ENCODE data around the gene CSF1.
"Not testable (repeated sequence)": the region's sequence is repeated elsewhere in the genome, so short reads cannot be mapped to it uniquely, and the experiment has no call there.

Gene CSF1

DNA sequence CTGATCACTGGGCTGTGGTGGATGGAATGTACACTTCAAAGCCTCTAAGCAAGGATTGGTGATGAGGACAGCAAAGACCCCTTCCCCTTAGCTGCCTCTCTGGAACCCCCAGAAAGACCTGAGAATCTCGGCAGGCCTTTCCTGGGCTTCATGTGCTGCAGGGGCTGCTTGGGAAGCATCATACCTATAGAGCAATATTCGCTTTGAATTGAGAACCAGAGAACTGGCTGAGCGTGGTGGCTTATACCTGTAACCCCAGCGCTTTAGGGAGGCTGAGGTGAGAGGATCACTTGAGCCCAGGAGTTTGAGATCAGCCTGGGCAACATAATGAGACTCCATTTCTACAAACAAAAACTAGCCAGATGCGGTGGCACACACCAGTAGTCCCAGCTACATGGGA lies 22.0 kb downstream of the CSF1 start:
- in situ Hi-C loops (cut with MboI; ENCODE audit: low sequenced_read_pairs): loop anchor here (5.0 kb wide), 1 partner anchor 45 kb away; no protein-coding TSS in a partner anchor

DNA sequence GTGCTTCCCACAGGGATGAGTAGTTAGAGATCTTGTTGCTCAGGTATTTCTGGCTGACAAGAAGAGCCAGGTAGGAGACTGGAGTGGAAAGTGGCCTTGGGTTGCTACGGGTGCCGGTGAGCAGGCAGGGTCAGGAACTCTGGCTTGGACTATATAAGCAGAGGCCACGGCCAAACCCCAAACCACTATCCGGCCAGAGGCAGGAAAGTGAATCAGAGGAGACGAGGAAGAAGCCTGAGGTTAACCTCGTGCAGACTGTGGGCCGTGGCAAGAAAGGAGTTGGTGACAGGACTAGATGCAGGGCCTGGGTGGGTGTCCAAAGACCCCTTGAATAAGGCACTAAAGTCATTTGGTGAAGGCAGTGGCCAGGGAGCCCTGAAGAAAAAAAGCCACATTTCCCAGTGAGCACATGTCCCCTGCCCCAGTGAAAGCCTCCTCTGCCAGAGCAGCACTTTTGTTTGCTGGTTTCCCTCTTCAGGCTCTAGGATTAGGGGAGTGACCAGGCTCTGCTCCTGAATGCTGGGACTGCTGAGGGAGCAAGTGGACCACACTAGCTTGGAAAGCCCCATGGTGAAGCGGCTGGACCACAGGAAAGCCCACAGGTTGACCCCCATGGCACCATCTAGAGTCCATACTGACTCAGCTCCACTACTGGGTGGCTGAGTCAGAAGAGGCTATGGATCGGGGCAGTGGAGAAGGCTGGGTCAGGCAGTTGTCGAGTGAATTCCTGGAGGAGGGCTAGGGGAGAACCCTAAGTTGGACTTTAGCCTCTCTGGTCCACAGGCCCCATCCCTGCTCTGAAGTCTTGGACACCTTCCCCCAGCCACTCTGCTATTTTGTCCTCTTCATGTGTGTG lies 23.4 kb downstream of the CSF1 start:
- in situ Hi-C loops (cut with MboI; ENCODE audit: low sequenced_read_pairs): loop anchor here (5.0 kb wide), 1 partner anchor 43 kb away; no protein-coding TSS in a partner anchor

DNA sequence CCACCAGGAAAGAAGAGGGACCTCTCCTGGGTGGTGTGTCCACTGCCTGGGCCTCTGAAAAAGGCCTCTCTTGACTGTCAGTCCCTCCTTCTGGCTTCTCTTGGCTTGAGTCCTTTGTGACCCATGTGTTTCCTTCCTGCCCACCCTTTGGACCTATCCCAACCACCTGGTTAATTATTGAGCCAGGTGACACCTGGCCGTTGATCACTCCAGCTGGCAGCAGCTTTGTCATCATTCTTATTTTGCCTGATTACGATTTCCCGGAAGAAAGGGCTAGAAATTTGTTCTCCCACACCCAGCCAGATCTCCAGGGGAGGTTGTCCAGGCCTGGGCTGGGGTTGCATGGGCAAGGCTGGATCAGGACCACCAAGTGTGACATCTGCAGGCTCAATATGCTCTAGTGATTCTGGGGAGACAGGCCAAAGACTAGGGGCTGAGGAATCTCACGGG lies 24.8 kb downstream of the CSF1 start:
- in situ Hi-C loops (cut with MboI; ENCODE audit: low sequenced_read_pairs): no loop called here

GRCh38 chr1:109937738-109938137 lies 27.1 kb downstream of the CSF1 start:
- in situ Hi-C loops (cut with MboI; ENCODE audit: low sequenced_read_pairs): no loop called here

GRCh38 chr1:109938556-109938955 lies 27.9 kb downstream of the CSF1 start:
- in situ Hi-C loops (cut with MboI; ENCODE audit: low sequenced_read_pairs): no loop called here

DNA sequence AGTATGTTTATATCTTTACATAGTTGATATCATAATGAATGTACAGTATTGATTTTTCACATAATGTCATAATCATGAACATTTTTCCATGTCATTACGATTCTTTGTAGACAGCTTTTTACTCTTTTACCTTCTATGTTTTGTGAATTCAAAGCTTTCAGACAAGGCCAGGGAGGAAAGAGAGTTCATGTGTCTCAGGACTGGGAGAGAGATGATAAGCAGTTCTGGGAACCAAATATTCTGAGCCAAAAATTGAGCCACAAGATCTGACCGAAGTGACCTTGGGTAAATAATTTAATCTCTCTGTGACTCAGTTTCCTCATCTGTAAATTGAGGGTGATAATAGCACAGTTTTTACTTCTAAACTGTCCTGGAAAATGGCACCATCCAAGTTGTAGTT lies 31.8 kb downstream of the CSF1 start:
- in situ Hi-C loops (cut with MboI; ENCODE audit: low sequenced_read_pairs): no loop called here

DNA sequence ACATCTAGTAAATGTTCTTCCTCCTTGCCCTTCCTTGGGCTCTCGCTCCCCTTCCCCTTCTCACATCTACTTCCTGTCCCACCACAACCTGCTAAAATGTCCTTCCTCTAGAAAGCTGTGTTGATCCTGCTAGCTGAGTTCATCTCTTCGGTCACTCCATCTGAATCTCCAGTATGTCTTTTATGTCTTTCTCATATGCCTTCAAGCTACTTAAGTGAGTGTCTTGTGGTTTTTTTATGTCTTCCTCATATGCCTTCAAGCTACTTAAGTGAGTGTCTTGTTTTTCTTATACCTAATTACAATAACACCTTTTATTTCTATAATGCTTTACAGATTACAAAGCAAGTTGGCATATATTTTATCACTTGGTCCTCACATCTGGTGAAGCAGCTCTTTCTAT lies 33.9 kb downstream of the CSF1 start:
- in situ Hi-C loops (cut with MboI; ENCODE audit: low sequenced_read_pairs): no loop called here

DNA sequence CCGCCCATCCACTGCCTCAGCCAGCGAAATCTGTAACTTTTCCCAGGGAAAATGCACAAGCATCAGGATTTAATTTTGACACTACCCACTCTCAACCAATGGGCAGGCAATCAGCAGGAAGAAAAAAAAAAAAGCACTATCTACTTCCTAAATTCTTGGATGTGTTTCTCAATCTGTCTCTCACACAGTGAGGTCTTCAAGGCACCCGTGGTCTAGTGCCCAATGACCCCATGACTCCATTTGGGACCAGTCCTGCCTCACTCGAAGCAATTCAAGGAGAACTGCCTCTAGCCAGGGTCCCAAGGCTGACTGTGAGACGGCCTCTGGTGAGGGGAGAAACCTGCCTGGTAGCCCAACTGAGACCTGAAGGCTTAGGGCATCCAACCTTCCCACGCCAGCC lies 35.9 kb downstream of the CSF1 start:
- in situ Hi-C loops (cut with MboI; ENCODE audit: low sequenced_read_pairs): no loop called here

DNA sequence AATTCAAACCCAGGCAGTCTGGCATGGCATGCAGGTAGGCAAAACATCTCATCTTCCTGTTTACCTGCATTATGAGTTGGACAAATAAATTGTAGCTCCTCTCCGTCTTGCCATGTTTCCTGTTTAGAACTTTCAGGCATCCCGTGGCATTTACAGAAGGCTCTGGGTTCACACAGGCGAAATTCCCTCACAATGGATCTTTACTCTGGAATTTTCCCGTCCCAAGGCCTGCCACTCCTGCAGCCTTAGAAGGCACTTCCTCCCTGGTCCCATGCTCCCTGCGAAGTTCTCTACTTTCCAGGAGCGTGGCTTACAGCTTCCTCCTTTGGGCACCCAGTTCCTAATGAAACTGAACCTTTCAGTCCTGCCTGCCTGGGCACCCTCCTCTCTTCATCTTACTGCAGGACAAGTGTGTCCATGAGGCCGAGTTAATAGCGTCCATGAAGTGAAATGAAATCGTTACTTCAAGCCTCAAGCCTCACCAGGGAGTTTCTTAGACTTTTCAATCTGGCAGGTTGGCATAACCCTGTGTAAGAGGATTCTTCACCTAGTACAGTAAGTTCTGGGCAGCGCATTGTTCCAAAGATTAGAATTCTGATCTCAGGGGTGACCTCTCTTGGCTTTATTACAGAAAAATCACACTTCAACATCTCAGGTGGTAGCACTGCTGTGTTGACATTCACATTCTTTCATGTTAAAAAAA lies 37.1 kb downstream of the CSF1 start:
- in situ Hi-C loops (cut with MboI; ENCODE audit: low sequenced_read_pairs): no loop called here

GRCh38 chr1:109948285-109948630 lies 37.6 kb downstream of the CSF1 start:
- in situ Hi-C loops (cut with MboI; ENCODE audit: low sequenced_read_pairs): no loop called here

- in situ Hi-C loops (cut with MboI; ENCODE audit: low sequenced_read_pairs): no loop called here
Measured at GRCh38 chr1:109950038-109950437, 39.4 kb downstream of the CSF1 start.

DNA sequence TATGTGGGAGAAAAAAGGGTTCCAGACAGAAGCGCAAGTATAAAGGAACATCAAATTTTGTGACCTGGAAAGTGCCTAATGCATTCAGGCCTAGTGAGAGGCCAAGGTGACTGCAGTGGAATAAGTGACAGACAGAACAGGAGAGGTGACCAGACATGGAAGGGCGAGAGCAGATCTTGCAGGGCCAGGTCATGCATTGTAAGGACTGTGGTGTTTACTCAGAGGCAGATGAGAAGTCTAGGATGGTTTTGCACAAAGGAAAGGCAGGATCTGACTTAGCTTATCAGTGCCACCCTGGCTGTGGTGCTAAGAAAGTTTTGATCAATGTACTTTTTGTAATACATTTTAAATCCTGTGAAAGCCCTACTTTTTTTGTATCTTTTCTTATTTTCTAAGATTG lies 39.9 kb downstream of the CSF1 start:
- in situ Hi-C loops (cut with MboI; ENCODE audit: low sequenced_read_pairs): no loop called here

DNA sequence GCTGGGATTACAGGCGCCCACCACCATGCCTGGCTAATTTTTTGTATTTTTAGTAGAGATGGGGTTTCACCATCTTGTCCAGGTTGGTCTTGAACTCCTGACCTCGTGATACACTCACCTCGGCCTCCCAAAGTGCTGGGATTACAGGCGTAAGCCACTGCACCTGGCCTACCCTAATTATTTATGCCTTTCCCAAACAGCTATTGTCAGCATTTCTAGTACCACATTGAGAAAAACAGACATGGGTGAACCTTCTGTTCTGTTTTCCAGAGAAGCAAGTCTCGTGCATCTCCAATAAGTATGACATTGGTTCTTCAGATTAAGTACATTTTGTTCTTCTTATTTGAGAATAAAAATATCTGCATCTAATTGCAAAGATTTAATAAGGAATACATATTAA lies 40.9 kb downstream of the CSF1 start:
- in situ Hi-C loops (cut with MboI; ENCODE audit: low sequenced_read_pairs): not testable (repeated sequence)

DNA sequence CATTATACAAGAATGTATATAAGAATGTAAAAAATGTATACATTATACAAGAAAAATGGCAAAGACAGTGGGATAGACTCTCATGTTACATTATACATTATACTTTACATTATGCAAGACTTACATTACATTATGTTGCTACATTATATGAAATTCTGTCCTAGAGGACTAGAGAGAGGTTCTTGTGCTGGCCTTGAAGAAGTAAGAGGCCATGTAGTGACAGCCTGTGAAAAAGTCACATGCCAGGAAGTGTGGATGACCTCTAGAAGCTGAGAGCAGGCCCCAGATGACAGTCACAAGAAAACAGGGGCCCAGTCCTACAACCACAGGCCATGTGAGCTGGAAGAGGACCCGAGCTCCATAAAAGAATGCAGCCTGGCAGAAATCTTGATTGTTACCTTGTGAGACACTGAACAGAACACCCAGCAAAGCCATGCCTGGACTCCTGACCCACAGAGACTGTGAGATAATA lies 43.4 kb downstream of the CSF1 start:
- in situ Hi-C loops (cut with MboI; ENCODE audit: low sequenced_read_pairs): no loop called here

DNA sequence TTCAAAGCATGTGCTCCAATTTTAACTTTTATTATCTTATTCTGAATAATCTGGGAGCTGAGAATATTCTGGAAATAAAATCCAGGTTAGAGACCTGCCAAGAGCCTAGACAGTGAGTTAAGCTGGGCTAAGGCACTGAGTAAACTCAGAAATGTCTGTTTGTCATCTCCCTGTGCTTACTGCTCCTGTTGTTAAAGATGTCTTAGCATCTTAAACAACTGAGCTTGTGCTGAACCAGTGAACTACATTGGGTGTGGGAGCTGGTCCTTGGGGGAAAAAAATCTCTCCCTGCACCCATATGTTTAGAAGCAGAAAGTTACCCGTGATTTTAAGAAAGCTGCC lies 49.0 kb downstream of the CSF1 start:
- in situ Hi-C loops (cut with MboI; ENCODE audit: low sequenced_read_pairs): no loop called here

DNA sequence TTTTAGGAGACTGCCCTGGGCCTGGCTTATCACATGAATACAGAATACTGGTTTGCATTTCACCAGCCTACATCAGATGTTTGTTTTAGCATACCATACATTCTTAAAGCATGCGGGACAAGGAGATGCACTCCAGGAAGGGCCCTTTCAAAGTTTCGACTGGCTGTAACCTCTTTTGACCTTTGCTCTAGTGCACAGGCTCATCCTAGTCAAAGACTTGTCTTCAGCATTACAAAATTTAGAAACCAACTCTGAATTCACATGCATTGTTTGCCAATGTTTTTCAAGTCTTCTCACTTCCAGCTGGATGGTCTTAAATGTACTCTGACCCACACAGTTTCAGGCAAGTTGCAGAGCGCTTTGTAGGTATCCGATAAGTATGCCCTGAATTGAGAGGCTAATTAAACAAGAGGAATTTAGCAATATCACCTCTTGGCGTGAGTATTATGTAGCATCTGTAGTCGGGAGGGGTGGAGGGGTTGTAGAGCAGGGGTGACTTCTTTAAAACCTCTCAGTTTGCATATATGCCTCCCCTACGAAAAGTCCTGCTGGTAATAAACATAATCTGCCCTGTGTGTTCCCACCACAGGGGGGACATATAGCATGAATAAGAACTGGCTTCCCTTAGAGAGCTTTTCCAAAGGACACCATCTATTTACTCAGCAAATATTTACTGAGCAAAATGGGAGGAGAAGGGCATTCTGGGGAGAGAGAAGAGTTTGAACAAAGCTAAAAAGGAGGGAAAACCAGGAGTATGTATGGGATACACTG lies 49.5 kb downstream of the CSF1 start:
- in situ Hi-C loops (cut with MboI; ENCODE audit: low sequenced_read_pairs): no loop called here

DNA sequence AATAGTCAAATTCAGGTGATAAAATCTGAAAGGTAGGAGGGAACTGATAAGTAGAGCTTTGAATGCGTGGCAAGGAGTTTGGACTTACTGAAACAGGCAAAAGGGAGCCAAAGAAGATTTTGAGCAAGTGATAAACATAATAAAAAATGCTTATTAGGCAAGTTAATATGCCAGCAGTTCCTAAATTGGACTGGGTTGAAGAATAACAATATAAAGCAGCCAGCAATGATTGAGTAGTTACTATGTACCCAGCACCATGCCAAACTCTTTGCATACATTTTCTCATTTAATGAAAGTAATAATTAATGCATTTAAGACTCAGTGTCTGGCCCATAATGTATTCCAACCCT lies 50.1 kb downstream of the CSF1 start:
- in situ Hi-C loops (cut with MboI; ENCODE audit: low sequenced_read_pairs): no loop called here

- in situ Hi-C loops (cut with MboI; ENCODE audit: low sequenced_read_pairs): no loop called here
Measured at GRCh38 chr1:109963864-109964263, 53.2 kb downstream of the CSF1 start.

DNA sequence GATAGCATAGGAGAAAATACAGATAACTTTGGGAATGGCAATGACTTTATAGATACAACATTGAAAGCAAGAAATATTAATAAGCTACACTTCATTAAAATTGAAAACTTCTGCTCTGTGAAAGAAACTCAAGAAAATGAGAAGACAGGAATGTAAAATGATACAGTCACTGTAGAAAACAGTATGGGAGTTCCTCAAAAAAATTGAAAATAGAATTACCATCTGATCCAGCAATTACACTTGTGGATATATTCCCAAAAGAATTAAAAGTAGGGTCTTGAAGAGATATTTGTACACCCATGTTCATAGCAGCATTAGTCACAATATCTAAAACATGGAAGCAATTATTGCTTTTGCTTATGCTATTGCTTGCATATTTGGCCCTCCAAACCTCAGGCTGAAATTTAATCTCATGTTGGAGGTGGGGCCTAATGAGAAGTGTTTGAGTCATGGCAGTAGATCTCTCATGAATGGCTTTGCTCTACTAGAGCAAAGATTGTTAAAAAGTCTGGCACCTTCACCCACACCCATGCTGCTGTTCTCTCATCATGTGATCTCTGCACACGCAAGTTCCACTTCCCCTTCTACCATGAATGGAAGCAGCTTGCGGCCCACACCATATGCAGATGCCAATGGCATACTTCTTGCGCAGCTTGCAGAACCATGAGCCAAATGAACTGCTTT lies 58.6 kb downstream of the CSF1 start:
- in situ Hi-C loops (cut with MboI; ENCODE audit: low sequenced_read_pairs): no loop called here

- in situ Hi-C loops (cut with MboI; ENCODE audit: low sequenced_read_pairs): no loop called here
Measured at GRCh38 chr1:109969907-109970306, 59.3 kb downstream of the CSF1 start.

GRCh38 chr1:109971559-109971958 lies 60.9 kb downstream of the CSF1 start:
- in situ Hi-C loops (cut with MboI; ENCODE audit: low sequenced_read_pairs): no loop called here

Measured in HL-60/S4 treated with phorbol 12-myristate 13-acetate at 8.2 ng/mL for 4 days and 3 days (cell line).